Right lobe of liver (tissue), 6 donors: ENCODE data around the gene WDR44. TPM values are rescaled to one million over a fixed set of nuclear protein-coding genes. Genes with fewer than 3 reads are reported as not detected.
"Not testable (repeated sequence)": the region's sequence is repeated elsewhere in the genome, so short reads cannot be mapped to it uniquely, and the experiment has no call there.

ENCODE experiments used
- ATAC-seq, 4 donors: fragments of 200-7000 bp; cut with Tn5 transposase; one replicate each; pipeline ENCODE4 v1.9.1; 2020; ENCODE audit warnings: mild to moderate bottlenecking in 4 of 4, moderate library complexity in 4 of 4
- DNase-seq, 3 donors: peaks; one replicate each; pipeline ENCODE4 v3.0.0-alpha.2; 2020
- H3K27ac ChIP-seq, 3 donors: fragments of 200-600 bp; one replicate each; pipeline ENCODE4 v1.8.0; 2022
- H3K27me3 ChIP-seq, 2 donors: fragments of 200-600 bp; one replicate each; pipeline ENCODE4 v1.8.0; 2022
- H3K36me3 ChIP-seq, 4 donors: fragments of 200-600 bp; sonication (generic) in 1 of 4; one replicate each; pipeline versions ENCODE4 v1.5.1 to v1.8.0; 2017 to 2022; ENCODE audit warnings: control low read depth in 1 of 4
- H3K4me1 ChIP-seq, 4 donors: fragments of 200-600 bp; sonication (generic) in 1 of 4; one replicate each; pipeline versions ENCODE4 v1.5.1 to v1.8.0; 2017 to 2022; ENCODE audit warnings: control low read depth in 1 of 4
- H3K4me3 ChIP-seq, 3 donors: fragments of 200-600 bp; one replicate each; pipeline ENCODE4 v1.8.0; 2022
- H3K9me3 ChIP-seq, 4 donors: fragments of 200-600 bp; sonication (generic) in 1 of 4; one replicate each; pipeline versions ENCODE4 v1.5.1 to v1.8.0; 2017 to 2022; ENCODE audit warnings: control low read depth in 1 of 4
- POLR2A ChIP-seq: fragments of 450-650 bp; IDR thresholded peaks from one replicate; pipeline ENCODE4 v1.6.1; 2017; ENCODE audit warnings: antibody characterized with exemption, mild to moderate bottlenecking
- WGBS: methylation state at CpG from one replicate; pipeline ENCODE4 v1.1.6; 2018; ENCODE audit warnings: low coverage, low lambda C conversion rate; ENCODE audit not compliant: insufficient coverage; ENCODE audit errors: missing lambda C conversion rate; 5-methylcytosine and 5-hydroxymethylcytosine counted together
- intact Hi-C, 2 donors: fragments of 100-400 bp; cut with DNase I; formaldehyde crosslinking; loops; one replicate each; pipeline versions ENCODE4 v1.11.2 to v1.14.1; 2022
- total RNA-seq, 6 experiments: library from RNA; depleted of rRNA in 2 of 6; stranded (reverse); fragments of >200 nt in 2 of 6; fragmentation: NEBNext Ultra II Directional in 3 of 6; extraction: Animal tissue kit (Norgen Biotek cat#: 25700) in 3 of 6; gene quantifications; one replicate each; pipeline versions ENCODE4 v1.1.0 to v1.2.4, GENCODE V29; 2016 to 2023
- TF ChIP-seq, protein P1 (sequence below), 4 donors: fragments of 200-600 bp in 3 of 4; fragments of 450-650 bp in 1 of 4; IDR thresholded peaks; one replicate each; pipeline versions ENCODE4 v1.5.1 to v1.8.0; 2016 to 2022; ENCODE audit warnings: antibody characterized with exemption in 4 of 4, mild to moderate bottlenecking in 2 of 4
- donor health status: DM: no; HTN: yes; CAD: no.
- donor health status: DM: no; HTN: no; CAD: no.
- donor health status: DM: no; HTN: no; CAD: no.
- donor health status: DM: no; HTN: yes; CAD: no.
- donor health status: DM: no; HTN: yes; CAD: no.

The WDR44 gene
- total RNA-seq, 6 experiments from 2014 or later = 6.2 to 11.6 (median 8.0) TPM

DNA sequence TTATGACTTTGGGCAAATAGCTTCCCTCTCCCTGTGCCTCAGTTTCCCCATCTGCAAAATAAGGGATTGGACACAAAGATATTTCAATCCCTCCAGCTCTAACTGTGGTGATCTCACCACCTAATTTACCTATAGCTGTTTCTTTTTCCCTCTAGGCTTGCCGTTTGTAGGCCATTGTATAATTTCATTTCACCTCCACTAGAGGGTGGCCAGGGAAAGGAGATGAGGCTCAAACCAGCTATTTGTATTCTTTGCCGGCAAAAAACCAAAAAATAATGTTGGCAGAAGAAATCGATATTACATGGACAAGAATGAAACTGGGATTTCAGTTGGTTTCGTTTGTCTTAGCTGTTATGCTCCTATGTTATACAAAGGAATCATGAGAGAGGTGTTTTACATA lies 113.6 kb downstream of the WDR44 start:
- intact Hi-C loops = no loop called here
- TF ChIP-seq, protein P1, sequence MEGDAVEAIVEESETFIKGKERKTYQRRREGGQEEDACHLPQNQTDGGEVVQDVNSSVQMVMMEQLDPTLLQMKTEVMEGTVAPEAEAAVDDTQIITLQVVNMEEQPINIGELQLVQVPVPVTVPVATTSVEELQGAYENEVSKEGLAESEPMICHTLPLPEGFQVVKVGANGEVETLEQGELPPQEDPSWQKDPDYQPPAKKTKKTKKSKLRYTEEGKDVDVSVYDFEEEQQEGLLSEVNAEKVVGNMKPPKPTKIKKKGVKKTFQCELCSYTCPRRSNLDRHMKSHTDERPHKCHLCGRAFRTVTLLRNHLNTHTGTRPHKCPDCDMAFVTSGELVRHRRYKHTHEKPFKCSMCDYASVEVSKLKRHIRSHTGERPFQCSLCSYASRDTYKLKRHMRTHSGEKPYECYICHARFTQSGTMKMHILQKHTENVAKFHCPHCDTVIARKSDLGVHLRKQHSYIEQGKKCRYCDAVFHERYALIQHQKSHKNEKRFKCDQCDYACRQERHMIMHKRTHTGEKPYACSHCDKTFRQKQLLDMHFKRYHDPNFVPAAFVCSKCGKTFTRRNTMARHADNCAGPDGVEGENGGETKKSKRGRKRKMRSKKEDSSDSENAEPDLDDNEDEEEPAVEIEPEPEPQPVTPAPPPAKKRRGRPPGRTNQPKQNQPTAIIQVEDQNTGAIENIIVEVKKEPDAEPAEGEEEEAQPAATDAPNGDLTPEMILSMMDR (IDR thresholded peaks at IDR 0.05) = peak; percentile 45 to 63 (median 55)
- no peak for TF ChIP-seq POLR2A
- DNase-seq = peak in 1 of 3 donors; percentile 37
- WGBS = 12% methylated on average over 4 of the region's 4 CpGs
- Histone ChIP-seq H3K4me1 (no peaks in the 10 kb centered on the region), H3K9me3 (no peaks in the 10 kb centered on the region), H3K27me3 (no peaks in the 10 kb centered on the region), H3K36me3 (no peaks in the 10 kb centered on the region), H3K4me3 (no peak overlapping the region), H3K27ac (no peak overlapping the region)
- peak; percentile 83 to 93 (median 84) for ATAC-seq

DNA sequence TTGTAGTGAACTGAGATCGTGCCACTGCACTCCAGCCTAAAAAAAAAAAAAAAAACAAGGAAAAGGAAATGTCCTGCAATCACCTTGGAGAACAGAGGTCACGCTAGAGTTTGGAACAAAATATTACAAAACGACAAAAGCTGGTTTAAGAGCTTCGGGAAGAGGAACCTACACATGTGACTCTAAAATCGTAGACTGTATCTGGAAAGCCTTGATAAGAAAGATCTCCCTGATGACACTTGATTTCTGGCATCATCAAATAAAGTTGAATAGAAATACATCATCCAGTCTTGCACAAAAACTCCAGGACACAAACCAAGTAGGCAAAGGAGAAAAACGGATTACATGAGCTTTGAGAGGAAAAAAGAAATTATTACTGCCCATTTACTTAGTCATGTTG lies 118.6 kb downstream of the WDR44 start:
- no peaks in the 10 kb centered on the region for H3K4me1 ChIP-seq
- ATAC-seq = no peak
- WGBS = 46% methylated on average over 6 of the region's 6 CpGs

DNA sequence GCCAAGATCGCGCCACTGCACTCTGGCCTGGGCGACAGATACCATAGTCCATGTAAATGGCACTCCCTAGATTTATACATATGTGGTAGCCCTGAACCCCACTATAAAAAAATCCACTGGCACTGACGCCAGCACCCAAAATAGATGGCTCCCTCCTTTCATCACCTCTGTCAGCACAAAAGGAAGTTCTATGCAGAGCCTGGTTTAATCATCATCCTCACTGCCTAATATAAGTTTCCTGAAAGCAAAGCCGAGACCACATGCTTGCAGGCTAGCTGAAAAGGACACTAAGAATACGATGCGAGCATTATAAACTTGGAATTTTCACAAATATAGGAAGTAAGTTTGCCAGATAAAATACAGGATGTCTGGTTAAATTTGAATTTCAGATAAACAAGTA lies 122.2 kb downstream of the WDR44 start:
- Histone ChIP-seq H3K36me3 (no peaks in the 10 kb centered on the region), H3K4me3 (no peak overlapping the region), H3K27me3 (no peaks in the 10 kb centered on the region), H3K27ac (no peak overlapping the region), H3K4me1 (no peaks in the 10 kb centered on the region), H3K9me3 (no peaks in the 10 kb centered on the region)
- no peak for ATAC-seq
- intact Hi-C loops = no loop called here
- WGBS = 37% methylated on average over 4 of the region's 7 CpGs
- TF ChIP-seq, protein P1 (IDR thresholded peaks at IDR 0.05) = no peak
- TF ChIP-seq POLR2A = no peak
- no peak for DNase-seq

More for the DNA sequence above, 118.6 kb downstream of the WDR44 start:
- Histone ChIP-seq H3K27me3 (no peaks in the 10 kb centered on the region), H3K9me3 (no peaks in the 10 kb centered on the region), H3K4me3 (no peak overlapping the region), H3K27ac (no peak overlapping the region), H3K36me3 (no peaks in the 10 kb centered on the region)
- DNase-seq = no peak
- intact Hi-C loops = no loop called here
- no peak for TF ChIP-seq POLR2A
- TF ChIP-seq, protein P1 (IDR thresholded peaks at IDR 0.05) = no peak

DNA sequence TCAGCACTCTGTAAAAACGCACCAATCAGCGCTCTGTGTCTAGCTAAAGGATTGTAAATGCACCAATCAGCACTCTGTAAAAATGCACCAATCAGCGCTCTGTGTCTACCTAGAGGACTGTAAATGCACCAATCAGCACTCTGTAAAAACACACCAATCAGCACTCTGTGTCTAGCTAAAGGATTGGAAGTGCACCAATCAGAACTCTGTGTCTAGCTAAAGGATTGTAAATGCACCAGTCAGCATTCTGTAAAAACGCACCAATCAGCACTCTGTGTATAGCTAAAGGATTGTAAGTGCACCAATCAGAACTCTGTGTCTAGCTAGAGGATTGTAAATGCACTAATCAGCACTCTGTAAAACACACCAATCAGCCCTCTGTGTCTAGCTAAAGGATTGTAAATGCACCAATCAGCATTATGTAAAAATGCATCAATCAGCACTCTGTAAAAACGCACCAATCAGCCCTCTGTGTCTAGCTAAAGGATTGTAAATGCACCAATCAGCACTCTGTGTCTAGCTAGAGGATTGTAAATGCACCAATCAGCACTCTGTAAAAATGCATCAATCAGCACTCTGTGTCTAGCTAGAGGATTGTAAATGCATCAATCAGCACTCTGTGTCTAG lies 124.9 kb downstream of the WDR44 start:
- H3K4me1 ChIP-seq, DNase-seq, H3K27ac ChIP-seq, ATAC-seq, H3K4me3 ChIP-seq, intact Hi-C loops, H3K36me3 ChIP-seq, H3K9me3 ChIP-seq, H3K27me3 ChIP-seq: not testable (repeated sequence)
- 66% methylated on average over 3 of the region's 5 CpGs for WGBS

DNA sequence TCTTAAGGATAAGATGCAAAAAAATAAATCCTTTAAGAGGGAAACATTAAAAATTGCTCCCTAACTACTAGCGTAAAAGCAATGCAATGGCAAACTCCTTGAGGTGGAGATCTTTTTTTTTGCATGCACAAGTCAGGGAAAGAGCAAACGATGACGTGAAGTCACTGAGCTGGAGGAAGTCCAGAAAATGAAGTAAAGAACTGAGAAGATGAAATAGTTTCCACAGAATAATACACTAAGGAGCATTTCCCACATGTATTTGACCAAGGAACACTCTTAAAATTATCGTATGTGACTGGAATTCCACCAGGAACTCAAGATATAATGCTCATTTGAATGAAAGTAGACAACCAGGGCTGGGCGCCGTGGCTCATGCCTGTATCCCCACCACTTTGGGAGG lies 128.7 kb downstream of the WDR44 start:
- Histone ChIP-seq H3K9me3 (no peaks in the 10 kb centered on the region), H3K36me3 (no peaks in the 10 kb centered on the region), H3K27me3 (no peaks in the 10 kb centered on the region), H3K4me3 (no peak overlapping the region), H3K27ac (no peak overlapping the region), H3K4me1 (no peaks in the 10 kb centered on the region)
- WGBS = 57% methylated on average over 5 of the region's 6 CpGs
- intact Hi-C loops = no loop called here
- ATAC-seq = no peak
- no peak for DNase-seq
- no peak for TF ChIP-seq POLR2A
- TF ChIP-seq, protein P1 (IDR thresholded peaks at IDR 0.05) = no peak
